Fibroblast of the conjunctiva (primary cell): ENCODE data around the gene RASA3.
"Not testable (repeated sequence)": the region's sequence is repeated elsewhere in the genome, so short reads cannot be mapped to it uniquely, and the experiment has no call there.

Experiments used
- DNase-seq: peaks from one replicate; pipeline ENCODE4 v3.0.0-alpha.2; 2010; ENCODE audit warnings: low read depth

The RASA3 gene

DNA sequence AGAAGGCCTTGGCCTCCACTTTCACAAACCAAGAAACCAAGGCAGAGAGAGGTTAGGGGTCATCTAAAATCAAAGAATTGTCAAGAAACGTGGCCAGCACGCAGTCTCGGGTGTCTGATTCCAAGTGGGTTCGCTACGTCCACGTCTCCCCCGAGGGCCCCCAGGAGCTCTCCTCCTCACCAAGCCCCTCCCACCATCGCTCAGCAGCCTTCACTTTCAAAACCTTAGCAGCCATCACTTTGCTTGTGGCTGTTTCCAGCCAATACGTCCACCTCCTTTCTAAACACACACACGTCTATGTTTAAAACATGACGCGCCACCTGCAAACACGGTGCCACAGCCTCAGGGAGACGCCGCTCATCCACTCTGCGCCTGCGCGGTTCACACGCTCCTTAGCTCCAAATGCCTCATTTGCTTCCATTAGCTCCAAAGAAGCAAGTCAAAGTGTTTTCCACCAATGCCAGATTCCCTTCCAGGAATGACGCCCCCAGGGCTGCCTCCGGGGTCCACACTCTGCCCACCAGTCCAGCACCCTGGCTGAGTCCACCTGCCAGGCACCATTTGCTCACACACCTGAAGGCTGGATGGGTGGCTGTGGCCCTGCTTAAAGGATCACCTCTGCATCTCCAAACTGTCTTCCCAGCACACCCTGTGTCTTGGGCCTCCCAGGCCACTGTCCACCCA is 5.5 kb downstream of the RASA3 start:
- DNase-seq, result no peak

DNA sequence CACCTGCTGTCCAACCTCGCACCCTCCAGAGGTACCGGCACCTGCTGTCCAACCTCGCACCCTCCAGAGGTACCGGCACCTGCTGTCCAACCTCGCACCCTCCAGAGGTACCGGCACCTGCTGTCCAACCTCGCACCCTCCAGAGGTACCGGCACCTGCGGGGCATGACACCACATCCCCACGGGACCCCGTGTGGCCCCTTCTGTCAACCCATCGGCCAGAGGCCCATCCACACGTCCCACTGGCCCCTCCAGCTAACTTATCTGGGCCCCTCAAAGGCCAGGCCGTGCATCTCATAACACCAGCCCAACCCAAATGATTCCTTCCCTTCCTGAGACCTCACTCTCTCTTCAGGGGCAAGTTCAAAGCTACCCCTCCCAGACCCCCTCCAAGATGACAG is 6.3 kb downstream of the RASA3 start:
- DNase-seq, result not testable (repeated sequence)

DNA sequence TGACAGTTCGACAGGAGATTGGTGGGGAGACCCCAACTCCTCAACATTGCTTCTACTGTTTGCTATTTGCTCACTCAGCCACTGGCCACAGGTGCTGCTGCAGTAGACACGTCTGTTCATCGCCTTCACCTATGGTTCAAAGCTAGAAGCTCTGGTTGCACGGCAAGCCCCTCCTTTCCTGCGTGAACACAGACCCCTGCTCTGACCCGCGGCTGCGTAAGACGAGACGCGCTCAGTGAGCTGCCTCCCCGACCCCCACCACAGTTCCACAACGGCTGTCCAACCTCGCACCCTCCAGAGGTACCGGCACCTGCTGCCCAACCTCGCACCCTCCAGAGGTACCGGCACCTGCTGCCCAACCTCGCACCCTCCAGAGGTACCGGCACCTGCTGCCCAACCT is 6.8 kb downstream of the RASA3 start:
- DNase-seq, result no peak

DNA sequence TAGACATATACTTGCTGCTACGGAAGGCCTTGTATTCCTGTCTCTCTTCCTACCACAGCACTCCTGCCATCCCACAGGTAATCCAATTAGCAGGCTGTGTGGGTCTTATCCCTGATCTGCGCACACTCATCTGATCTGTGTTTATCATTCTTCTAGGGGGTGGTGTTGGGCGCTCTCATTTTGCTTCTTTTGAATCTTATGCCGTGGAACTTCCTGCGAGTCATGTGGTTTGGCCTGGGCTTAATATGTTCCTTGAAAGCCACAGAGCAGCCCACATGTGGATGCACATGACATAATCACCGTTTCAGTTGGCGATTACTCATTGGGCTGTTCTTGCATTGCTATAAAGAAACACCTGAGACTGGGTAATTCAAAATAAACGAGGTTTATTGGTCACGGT is 7.5 kb downstream of the RASA3 start:
- no peak for DNase-seq

DNA sequence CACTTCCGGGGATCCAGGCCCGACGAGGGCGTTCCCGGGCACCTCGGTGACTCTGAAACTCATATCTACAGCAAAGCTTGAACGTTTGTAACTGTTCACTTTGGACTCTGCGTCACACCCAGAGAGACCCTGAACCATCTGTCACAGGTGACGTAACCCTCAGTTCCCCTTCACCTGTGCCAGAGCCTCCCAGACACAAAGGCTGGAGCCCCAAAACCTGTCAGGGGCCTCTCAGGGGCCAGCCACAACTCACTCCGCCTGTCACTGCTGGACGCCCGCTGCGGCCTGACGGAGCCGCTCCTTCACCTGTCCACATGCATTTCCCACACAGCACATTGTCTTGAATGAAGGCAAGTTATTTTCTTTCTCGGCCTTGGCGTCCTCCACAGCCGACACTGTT is 8.0 kb downstream of the RASA3 start:
- DNase-seq, result no peak

DNA sequence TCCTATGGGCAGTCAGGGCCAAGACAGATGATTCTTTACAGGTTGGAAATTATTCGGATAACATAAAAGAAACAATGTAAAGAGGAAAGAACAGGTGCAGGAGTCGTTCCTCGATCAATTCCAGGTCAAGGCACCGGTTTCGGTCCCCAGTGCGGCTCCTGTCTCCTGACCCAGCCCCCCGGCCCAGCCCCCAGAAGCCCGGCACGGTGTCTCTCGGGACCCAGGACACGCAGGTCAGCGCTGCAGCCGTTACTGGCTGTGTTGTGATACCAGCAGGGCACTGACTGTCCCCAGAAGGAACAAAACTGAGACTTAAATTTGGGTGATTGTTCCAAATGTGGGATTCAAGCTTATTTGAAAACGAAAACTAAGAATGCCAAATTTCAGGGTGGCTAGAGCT is 8.5 kb downstream of the RASA3 start:
- DNase-seq, result no peak

DNA sequence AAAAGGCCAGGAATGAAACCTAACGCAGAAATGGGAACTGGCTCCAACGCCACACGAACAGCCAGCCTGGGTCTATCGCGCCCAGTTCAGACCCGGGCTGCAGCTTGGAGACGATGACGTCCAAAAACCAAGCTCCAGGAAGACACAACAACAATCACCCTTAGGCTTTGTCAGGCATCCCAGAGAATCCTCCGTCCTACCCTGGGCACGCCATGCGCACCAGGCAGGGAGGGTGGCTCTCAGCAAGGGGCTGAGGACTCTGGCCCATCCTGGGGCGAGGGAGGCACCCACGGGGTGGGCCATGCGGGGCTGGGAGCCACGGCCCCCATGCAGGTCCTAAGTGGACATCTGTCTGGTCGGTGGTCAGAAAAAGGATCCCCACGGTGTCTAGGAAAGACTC is 9.0 kb downstream of the RASA3 start:
- no peak for DNase-seq

DNA sequence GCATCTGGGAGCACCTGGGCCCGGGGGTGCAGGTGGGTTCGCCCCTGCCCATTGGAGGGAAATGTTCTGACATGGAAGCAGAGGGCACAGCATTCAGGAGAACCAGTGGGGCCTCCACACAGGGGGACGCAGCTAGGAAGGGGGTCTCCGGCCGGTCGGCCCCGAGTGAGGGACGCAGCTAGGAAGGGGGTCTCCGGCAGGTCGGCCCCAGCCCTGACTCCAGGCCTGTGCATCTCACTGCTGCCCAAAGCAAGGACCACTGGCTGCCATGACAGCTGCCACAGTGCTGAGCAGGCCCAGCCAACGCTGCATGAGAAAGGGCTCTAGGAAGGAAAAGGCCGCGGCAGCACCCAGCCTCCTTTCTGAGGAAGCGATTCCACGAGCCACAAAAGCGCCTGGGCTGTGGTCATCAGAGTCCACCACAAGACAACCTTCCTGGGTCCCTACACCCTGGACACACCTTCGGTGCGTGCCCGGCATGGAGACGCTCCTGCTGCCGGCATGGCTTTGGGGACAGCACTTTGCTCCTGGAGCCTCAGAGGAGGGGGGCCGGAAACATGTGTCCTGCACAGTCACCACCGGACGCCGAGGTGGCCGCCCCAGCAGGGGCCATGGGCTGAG is 9.7 kb downstream of the RASA3 start:
- DNase-seq, result no peak

DNA sequence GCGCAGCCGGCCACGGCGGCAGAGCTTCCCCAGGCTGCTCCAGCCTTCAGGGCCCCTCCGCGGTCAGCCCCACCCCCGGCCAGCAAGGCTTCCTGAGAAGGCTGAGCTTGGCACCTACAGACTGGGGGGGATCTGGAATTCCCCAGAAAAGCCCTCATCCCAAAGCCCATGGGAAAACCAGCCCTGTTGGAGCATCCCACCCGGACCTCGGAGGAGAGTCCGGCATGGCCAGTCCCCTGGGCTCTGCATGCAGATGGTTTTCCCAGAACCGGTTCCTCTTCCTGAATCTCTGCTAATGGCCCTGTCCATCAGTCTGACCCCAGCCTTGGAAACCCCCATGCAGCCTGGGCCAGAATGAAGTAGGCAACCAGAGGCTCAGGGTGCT is 10.3 kb downstream of the RASA3 start:
- DNase-seq, result no peak

DNA sequence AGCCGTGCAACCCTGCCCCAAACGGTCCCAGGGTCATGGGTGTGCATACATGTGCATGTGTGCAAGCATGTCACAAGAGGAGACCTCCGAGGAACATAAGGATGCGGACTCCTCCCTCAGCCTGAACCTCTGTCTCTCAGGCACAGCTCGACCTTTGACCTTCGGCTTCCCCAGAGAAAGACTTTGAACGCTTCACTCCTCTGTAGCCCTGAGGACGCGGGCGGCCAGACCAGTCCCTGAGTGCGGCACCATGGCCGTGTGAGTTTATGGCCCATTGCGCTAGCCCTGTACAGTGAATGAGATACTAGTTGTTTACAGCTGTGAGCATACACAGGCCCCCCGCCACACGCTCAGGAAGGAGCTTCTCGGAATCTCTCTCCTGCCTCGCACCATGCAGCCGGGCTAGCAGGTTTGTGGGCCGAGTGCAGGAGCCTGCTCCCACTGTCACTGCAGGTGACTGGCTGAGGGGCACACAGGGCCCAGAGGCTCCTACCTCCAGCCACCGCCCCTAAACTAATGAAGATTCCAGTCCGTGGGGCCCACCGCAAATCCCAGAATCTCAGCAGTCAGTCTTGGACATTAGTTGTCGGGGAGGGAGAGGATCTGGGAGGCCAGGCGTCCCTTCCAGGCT is 10.8 kb downstream of the RASA3 start:
- DNase-seq, result no peak

DNA sequence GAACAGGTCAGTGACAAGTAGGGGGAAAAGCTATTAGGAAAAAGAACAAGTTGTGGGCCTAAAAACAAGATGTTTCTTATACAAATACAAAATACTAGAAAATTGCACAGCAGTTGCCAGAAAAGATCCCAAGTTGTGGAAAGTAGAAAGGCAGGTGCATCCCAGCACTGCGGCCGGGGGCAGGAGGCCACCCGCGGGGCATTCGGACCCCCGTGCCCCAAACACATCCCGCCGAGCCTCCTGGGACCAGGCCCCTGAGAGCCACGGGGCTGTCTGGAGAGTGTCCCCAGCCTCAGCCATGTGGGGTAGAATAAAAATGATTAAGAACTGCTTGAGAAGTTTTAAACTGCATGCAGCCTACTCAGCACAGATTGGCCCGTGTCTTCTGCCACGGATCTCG is 11.4 kb downstream of the RASA3 start:
- DNase-seq, result no peak

DNA sequence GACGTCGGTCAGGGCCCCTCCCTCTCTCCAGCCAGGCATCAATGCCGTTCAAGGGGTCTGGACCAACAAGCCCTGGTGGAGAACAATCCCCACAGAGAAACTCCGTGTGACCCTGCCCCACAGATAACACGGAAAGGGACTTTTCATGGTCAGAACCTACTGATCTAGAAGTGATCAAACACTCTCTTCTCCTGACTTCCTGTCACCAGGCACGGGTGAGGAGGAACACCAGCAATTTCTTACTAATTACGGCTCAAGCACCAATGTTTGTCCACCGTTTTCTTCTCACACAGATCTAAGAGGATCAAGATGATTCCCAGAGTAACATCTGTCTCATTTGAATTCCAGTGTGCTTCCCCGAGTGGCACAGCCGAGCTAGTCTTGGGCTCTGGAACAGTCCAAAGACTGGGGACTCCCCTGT is 11.8 kb downstream of the RASA3 start:
- no peak for DNase-seq

DNA sequence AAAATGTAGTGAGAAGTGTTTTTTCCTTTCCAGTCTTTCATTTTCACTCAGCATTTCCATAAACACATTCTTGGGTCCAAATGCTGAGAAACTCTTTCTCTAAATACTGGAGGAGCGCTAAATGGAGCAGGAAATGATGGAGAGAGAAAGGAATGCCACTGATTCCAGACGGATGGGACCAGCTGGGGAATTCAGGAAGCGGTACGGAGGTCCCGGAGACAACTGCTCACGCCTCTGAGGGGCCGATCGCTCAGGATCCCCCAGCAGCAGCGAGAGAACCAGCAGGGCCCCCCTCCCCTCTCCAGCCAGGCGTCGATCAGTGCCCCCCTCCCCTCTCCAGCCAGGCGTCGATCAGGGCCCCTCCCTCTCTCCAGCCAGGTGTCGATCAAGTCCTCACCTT is 13.2 kb downstream of the RASA3 start:
- no peak for DNase-seq

DNA sequence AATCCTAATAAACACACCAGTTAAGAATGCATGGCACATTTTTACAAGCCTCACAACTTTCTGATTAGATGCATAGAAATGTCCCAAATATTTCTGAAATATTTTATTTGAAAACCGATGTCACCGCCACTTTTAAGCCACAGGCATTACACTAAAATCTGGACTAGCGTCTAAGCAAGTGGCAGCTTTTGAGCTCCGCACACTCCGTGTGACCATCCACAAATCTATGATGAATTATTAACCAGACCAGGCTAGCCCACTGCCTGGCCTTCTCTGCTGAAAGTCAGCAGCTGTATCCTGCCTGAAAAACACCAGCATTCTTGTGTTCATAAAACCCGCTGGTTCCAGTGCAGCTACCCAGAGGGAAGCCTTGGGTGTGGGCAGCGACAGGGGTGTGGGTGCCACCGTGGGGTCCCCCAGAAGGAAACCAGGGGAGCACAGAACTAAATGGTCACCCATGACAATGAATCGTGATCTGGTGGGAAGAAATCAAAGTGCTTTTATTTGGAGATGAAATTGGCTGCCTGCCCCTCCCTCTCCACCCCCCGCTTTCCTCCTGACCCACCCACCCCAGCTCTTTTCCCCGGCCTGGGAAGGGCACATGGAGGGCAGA is 13.8 kb downstream of the RASA3 start:
- DNase-seq, result no peak

DNA sequence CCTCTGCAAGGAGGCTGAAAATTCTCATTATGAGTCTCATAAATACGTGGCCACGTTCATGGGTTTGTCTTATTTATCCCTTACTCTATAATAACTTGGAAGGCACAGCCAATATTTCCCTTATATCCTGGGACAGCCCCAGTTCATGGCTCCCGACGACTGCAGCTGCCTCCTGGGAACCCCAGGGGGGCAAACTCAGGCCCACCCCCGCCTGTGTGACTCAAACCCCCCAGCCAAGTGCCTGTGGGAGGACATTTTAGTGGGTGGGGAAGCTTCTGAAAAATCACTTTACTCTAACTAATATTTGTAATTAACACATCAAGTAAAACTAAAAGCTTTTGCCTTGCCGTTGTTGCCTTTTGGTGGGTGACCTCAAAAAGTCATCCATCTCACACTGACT is 14.3 kb downstream of the RASA3 start:
- DNase-seq, result no peak

DNA sequence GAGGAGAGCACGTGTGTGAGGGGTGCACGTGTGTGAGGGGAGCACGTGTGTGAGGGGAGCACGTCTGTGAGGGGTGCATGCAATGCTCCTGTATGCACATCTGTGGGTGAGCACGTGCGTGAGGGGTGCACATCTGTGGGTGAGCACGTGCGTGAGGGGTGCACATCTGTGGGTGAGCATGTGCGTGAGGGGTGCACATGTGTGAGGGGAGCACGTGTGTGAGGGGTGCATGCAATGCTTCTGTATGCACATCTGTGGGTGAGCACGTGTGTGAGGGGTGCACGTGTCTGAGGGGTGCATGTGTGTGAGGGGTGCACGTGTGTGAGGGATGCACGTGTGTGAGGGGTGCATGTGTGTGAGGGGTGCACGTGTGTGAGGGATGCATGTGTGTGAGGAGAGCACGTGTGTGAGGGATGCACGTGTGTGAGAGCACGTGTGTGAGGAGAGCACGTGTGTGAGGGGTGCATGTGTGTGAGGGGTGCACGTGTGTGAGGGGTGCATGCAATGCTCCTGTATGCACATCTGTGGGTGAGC is 15.0 kb downstream of the RASA3 start:
- DNase-seq, result not testable (repeated sequence)

DNA sequence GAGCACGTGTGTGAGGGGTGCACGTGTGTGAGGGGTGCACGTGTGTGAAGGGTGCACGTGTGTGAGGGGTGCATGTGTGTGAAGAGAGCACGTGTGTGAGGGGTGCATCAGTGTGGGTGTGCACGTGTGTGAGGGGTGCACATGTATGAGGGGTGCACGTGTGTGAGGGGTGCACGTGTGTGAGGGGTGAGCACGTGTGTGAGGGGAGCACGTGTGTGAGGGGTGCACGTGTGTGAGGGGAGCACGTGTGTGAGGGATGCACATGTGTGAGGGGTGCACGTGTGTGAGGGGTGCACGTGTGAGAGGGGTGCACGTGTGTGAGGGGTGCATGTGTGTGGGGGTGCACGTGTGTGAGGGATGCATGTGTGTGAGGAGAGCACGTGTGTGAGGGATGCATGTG is 15.7 kb downstream of the RASA3 start:
- DNase-seq, result no peak

DNA sequence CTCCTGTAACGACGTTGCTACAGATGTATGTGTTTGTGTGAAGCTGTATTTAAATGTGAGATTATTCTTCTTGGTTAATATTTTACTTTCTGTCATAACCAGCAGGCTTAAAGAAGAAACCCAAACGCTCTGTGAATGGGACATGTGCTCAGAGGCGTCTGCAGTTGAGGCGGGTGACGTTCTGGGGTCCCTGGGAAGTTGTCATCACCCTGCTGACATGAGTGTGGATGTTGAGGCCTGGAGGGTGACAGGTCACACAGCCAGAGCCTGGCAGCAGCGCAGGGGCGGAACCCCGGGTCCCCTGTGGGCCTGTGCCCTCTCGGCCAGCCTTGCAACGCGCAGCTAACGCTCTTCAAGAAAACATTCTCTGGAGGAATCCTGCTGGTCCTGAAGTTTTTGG is 16.6 kb downstream of the RASA3 start:
- DNase-seq, result no peak

DNA sequence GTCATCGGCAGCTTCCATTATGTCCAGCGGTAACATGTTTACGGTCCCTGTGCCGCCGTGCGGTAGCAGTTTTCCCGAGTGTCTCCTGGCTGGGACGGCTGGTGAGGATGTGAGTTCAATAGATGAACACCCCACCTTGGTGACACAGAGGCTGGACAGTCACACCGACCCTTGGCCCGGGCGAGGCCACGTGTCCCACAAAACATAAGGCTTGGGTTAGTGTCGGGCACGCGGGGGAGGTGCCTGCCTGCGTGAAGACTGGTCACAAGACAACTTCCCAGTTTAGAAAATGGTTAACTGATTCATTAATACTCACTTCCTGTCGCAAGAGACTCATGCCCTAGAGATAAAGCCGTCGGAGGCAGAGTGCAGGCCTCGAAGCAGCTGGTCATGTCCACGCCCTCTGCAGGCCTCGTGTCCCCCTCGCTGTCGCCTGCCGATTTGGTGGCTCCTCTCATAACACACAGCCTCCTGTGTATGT is 17.2 kb downstream of the RASA3 start:
- no peak for DNase-seq

DNA sequence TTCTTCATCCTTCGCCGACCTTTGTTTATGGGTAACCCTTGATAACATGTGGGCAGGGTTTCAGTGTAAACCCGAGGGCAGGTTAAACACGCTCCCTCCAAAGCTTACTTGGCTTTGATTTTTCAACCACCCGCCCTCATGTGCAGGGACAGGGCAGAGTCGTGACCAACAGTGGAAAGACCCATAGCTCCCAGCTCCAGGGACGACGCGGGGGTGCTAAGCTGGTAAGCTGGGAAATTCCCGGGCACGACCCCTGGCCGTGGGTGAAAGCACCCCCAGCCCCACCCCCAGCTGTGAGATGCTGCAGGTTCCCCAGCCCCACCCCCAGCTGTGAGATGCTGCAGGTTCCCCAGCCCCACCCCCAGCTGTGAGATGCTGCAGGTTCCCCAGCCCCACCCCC is 17.8 kb downstream of the RASA3 start:
- DNase-seq, result not testable (repeated sequence)

DNA sequence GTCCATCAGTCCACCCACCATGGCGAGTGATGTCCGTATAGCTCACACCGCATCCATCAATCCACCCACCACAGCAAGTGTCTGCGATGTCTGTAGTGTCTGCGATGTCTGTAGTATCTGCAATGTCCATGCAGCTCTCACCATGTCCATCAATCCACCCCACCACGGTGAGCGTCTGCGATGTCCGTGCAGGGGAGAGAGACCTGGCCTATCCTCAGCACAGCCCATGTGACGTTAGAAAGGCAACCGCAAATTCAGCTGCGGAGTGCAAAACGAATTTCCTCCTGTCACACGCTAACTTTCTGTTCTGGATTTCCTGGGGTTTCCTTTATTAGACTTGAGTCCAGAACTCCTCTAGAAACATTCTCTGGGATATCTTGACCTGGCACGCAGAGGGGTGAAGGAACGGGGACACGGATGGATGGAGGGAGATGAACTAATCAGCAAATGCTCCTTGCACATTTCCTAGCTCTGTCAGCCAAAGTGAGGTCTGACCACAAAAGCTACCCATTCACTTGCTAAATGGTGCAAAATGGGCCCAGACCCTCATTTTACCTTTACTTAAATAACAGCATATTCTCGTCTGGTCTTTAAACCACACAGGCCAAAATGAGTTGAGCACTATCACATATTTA is 18.3 kb downstream of the RASA3 start:
- no peak for DNase-seq

DNA sequence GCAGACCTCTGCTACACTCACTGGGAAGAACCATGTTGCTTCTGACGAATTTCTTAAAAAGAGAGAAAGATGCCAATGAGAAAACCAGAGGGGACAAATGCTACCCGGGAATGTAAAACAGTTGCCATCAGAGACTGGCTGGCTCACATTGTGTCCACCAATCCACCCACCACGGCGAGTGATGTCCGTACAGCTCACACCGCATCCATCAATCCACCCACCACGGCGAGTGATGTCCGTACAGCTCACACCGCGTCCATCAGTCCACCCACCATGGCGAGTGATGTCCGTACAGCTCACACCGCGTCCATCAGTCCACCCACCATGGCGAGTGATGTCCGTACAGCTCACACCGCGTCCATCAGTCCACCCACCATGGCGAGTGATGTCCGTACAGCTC is 19.0 kb downstream of the RASA3 start:
- DNase-seq, result not testable (repeated sequence)
